Stimulated activated CD8-positive, alpha-beta memory T cell treated with anti-CD3 and anti-CD28 coated beads, Interleukin-2, amount 100 ng/mL, for 48 hours (primary cell): ENCODE data around the gene TTBK2.
A peak's percentile ranks its signal among the peaks of the same experiment; 100 is the strongest.
"Not testable (repeated sequence)": the region's sequence is repeated elsewhere in the genome, so short reads cannot be mapped to it uniquely, and the experiment has no call there.

Source experiments
- DNase-seq, 2 donors: peaks; one replicate each; pipeline ENCODE4 v3.0.0-alpha.2; 2020; ENCODE audit warnings: low read depth in 2 of 2

Gene TTBK2

GRCh38 chr15:42920519-42921341 is at the start of gene TTBK2:
Gene TTBK2, minus strand, starts transcription at chr15:42920778. Its CDS starts 42,161 bp downstream, at chr15:42878617.
- DNase-seq, result peak; percentile 92 to 94

- DNase-seq, result no peak
These were observed 43.9 kb upstream of the TTBK2 start for GRCh38 chr15:42964476-42964875.

- DNase-seq, result no peak
These were observed 34.9 kb upstream of the TTBK2 start for GRCh38 chr15:42955518-42955917.

GRCh38 chr15:42954291-42954690 is 33.7 kb upstream of the TTBK2 start:
- no peak for DNase-seq

GRCh38 chr15:42948898-42949297 is 28.3 kb upstream of the TTBK2 start:
- not testable (repeated sequence) for DNase-seq

- DNase-seq, result no peak
These were observed 19.9 kb upstream of the TTBK2 start for GRCh38 chr15:42940527-42940926.

- no peak for DNase-seq
These were observed 19.3 kb upstream of the TTBK2 start for GRCh38 chr15:42939841-42940240.

- no peak for DNase-seq
These were observed 16.6 kb upstream of the TTBK2 start for GRCh38 chr15:42937143-42937542.

GRCh38 chr15:42933886-42934667 is 13.5 kb upstream of the TTBK2 start:
- DNase-seq, result no peak

- DNase-seq, result no peak
These were observed 12.4 kb upstream of the TTBK2 start for GRCh38 chr15:42932833-42933515.

GRCh38 chr15:42931702-42932486 is 11.3 kb upstream of the TTBK2 start:
- no peak for DNase-seq

- DNase-seq, result no peak
These were observed 8.8 kb upstream of the TTBK2 start for GRCh38 chr15:42929306-42929848.

- no peak for DNase-seq
These were observed 759 bp upstream of the TTBK2 start for GRCh38 chr15:42921342-42921731.

- DNase-seq, result peak; percentile 9 to 22
These were observed 619 bp downstream of the TTBK2 start for GRCh38 chr15:42919799-42920518.

- no peak for DNase-seq
These were observed 1.3 kb downstream of the TTBK2 start for GRCh38 chr15:42919308-42919707.

GRCh38 chr15:42918047-42918446 is 2.5 kb downstream of the TTBK2 start:
- no peak for DNase-seq

GRCh38 chr15:42915654-42916315 is 4.8 kb downstream of the TTBK2 start:
- DNase-seq, result no peak

- no peak for DNase-seq
These were observed 5.7 kb downstream of the TTBK2 start for GRCh38 chr15:42914728-42915497.

- DNase-seq, result no peak
These were observed 9.5 kb downstream of the TTBK2 start for GRCh38 chr15:42911058-42911592.
